OCI-LY1 (cell line): Measurements from ENCODE around the gene DNAL4.

Experiments
- H2AFZ ChIP-seq: fragments of 200-600 bp; sonication (generic), shearing (Covaris generic); 2 replicates; pipeline ENCODE4 v1.6.0; 2014; ENCODE audit warnings: antibody characterized with exemption, mild to moderate bottlenecking, low read length
- H3F3A ChIP-seq: fragments of 200-600 bp; sonication (generic), shearing (Covaris generic); 2 replicates; pipeline ENCODE4 v1.6.0; 2014; ENCODE audit warnings: mild to moderate bottlenecking, antibody characterized with exemption, low read length, moderate library complexity; ENCODE audit not compliant: insufficient read depth
- H3K27ac ChIP-seq: fragments of 200-600 bp; sonication (generic); 2 replicates; pipeline ENCODE4 v1.5.1; 2014; ENCODE audit warnings: low read length, mixed run types, mild to moderate bottlenecking, low read depth; ENCODE audit not compliant: poor library complexity, severe bottlenecking
- H3K27me3 ChIP-seq: fragments of 200-600 bp; sonication (generic); 2 replicates; pipeline ENCODE4 v1.6.0; 2014; ENCODE audit warnings: antibody characterized with exemption, mild to moderate bottlenecking, low read length, moderate library complexity; ENCODE audit not compliant: insufficient read depth
- H3K36me3 ChIP-seq: fragments of 200-600 bp; sonication (generic); 2 replicates; pipeline ENCODE4 v1.6.1; 2014; ENCODE audit warnings: mild to moderate bottlenecking, antibody characterized with exemption, low read length, moderate library complexity, mixed read lengths; ENCODE audit not compliant: insufficient read depth
- H3K4me1 ChIP-seq: fragments of 200-600 bp; sonication (generic); 2 replicates; pipeline ENCODE4 v1.5.1; 2014; ENCODE audit warnings: mild to moderate bottlenecking, low read length, moderate library complexity; ENCODE audit not compliant: insufficient read depth, severe bottlenecking
- H3K4me2 ChIP-seq: fragments of 200-600 bp; sonication (generic), shearing (Covaris generic); 2 replicates; pipeline ENCODE4 v1.6.1; 2014; ENCODE audit warnings: low read length
- H3K4me3 ChIP-seq: fragments of 200-600 bp; sonication (generic); 2 replicates; pipeline ENCODE4 v1.5.1; 2014; ENCODE audit warnings: low read length, low read depth, mild to moderate bottlenecking, mixed read lengths; ENCODE audit not compliant: poor library complexity, severe bottlenecking
- H3K79me2 ChIP-seq: fragments of 200-600 bp; shearing (Covaris generic); 2 replicates; pipeline ENCODE4 v1.6.1; 2016; ENCODE audit warnings: mixed run types, low read length, mixed read lengths; ENCODE audit not compliant: insufficient read depth
- H3K9ac ChIP-seq: fragments of 200-600 bp; sonication (generic), shearing (Covaris generic); 2 replicates; pipeline ENCODE4 v1.6.1; 2014; ENCODE audit warnings: mild to moderate bottlenecking, low read length, mixed read lengths
- H3K9me2 ChIP-seq: fragments of 200-600 bp; sonication (generic), shearing (Covaris generic); 2 replicates; pipeline ENCODE4 v1.6.1; 2014; ENCODE audit warnings: low read depth, mild to moderate bottlenecking, low read length, mixed read lengths
- H3K9me3 ChIP-seq: fragments of 200-600 bp; shearing (Covaris generic); 2 replicates; pipeline ENCODE4 v1.6.1; 2014; ENCODE audit warnings: low read length, mixed read lengths
- H4K20me1 ChIP-seq: fragments of 200-600 bp; sonication (generic), shearing (Covaris generic); 2 replicates; pipeline ENCODE4 v1.6.0; 2016; ENCODE audit warnings: mild to moderate bottlenecking, low read length; ENCODE audit not compliant: insufficient read depth
- CTCF ChIP-seq: fragments of 200-600 bp; sonication (generic), shearing (Covaris generic); IDR thresholded peaks from 2 replicates; pipeline ENCODE4 v1.5.1; 2017; ENCODE audit warnings: mild to moderate bottlenecking, antibody characterized with exemption, low read length, moderate library complexity, mixed read lengths
- EZH2 ChIP-seq: fragments of 200-600 bp; sonication (generic), shearing (Covaris generic); IDR thresholded peaks from 2 replicates; pipeline ENCODE4 v1.8.0; 2017; ENCODE audit warnings: borderline replicate concordance, mixed run types, mild to moderate bottlenecking, antibody characterized with exemption, low read length, moderate library complexity, mixed read lengths

DNAL4 gene

GRCh38 chr22:38761202-38762162 lies 32.5 kb downstream of the DNAL4 start:
- H3K4me3 ChIP-seq: no peak overlapping the region
- H3K79me2 ChIP-seq: no peaks in the 10 kb centered on the region
- no peaks in the 10 kb centered on the region for H3K9me2 ChIP-seq
- H2AFZ ChIP-seq: no peak overlapping the region
- no peaks in the 10 kb centered on the region for H3K9me3 ChIP-seq
- H4K20me1 ChIP-seq: no peaks in the 10 kb centered on the region
- no peak overlapping the region for H3K4me2 ChIP-seq
- no peak overlapping the region for H3K27ac ChIP-seq
- H3F3A ChIP-seq: no peaks in the 10 kb centered on the region
- H3K27me3 ChIP-seq: peaks cover 12% of the 10 kb centered on the region
- peaks cover 13% of the 10 kb centered on the region for H3K4me1 ChIP-seq
- no peaks in the 10 kb centered on the region for H3K36me3 ChIP-seq
- H3K9ac ChIP-seq: no peak overlapping the region
- TF ChIP-seq EZH2: no peak
- TF ChIP-seq CTCF: no peak

GRCh38 chr22:38760477-38761201 lies 33.3 kb downstream of the DNAL4 start:
- no peak overlapping the region for H3K27ac ChIP-seq
- H3K4me3 ChIP-seq: no peak overlapping the region
- no peaks in the 10 kb centered on the region for H3K36me3 ChIP-seq
- no peaks in the 10 kb centered on the region for H3K79me2 ChIP-seq
- H3K9ac ChIP-seq: no peak overlapping the region
- no peaks in the 10 kb centered on the region for H3K9me3 ChIP-seq
- H2AFZ ChIP-seq: no peak overlapping the region
- no peak overlapping the region for H3K4me2 ChIP-seq
- peaks cover 12% of the 10 kb centered on the region for H3K27me3 ChIP-seq
- no peaks in the 10 kb centered on the region for H3F3A ChIP-seq
- peaks cover 17% of the 10 kb centered on the region for H3K4me1 ChIP-seq
- no peak for TF ChIP-seq CTCF
- TF ChIP-seq EZH2: no peak
- no peaks in the 10 kb centered on the region for H3K9me2 ChIP-seq
- H4K20me1 ChIP-seq: no peaks in the 10 kb centered on the region

- H3K36me3 ChIP-seq: no peaks in the 10 kb centered on the region
- no peak overlapping the region for H3K4me2 ChIP-seq
- no peak overlapping the region for H3K27ac ChIP-seq
- H3K4me1 ChIP-seq: peaks cover 24% of the 10 kb centered on the region
- no peaks in the 10 kb centered on the region for H3F3A ChIP-seq
- TF ChIP-seq EZH2: no peak
- no peak for TF ChIP-seq CTCF
- no peaks in the 10 kb centered on the region for H4K20me1 ChIP-seq
- no peaks in the 10 kb centered on the region for H3K79me2 ChIP-seq
- H3K4me3 ChIP-seq: no peak overlapping the region
- H3K9ac ChIP-seq: no peak overlapping the region
- H3K9me2 ChIP-seq: no peaks in the 10 kb centered on the region
- peaks cover 12% of the 10 kb centered on the region for H3K27me3 ChIP-seq
- no peak overlapping the region for H2AFZ ChIP-seq
- H3K9me3 ChIP-seq: no peaks in the 10 kb centered on the region
Observed at GRCh38 chr22:38759005-38759404, 34.9 kb downstream of the DNAL4 start.
